SKM-1 treated with dmso at 0.1 percent for 144 hours (cell line): ENCODE data around the gene TKT.
A peak's percentile ranks its signal among the peaks of the same experiment; 100 is the strongest.

Experiments used
- DNase-seq: peaks from one replicate; lab custom pipeline; 2025; ENCODE audit not compliant: unreplicated experiment; lab: John Stamatoyannopoulos, UW

Gene TKT

DNA sequence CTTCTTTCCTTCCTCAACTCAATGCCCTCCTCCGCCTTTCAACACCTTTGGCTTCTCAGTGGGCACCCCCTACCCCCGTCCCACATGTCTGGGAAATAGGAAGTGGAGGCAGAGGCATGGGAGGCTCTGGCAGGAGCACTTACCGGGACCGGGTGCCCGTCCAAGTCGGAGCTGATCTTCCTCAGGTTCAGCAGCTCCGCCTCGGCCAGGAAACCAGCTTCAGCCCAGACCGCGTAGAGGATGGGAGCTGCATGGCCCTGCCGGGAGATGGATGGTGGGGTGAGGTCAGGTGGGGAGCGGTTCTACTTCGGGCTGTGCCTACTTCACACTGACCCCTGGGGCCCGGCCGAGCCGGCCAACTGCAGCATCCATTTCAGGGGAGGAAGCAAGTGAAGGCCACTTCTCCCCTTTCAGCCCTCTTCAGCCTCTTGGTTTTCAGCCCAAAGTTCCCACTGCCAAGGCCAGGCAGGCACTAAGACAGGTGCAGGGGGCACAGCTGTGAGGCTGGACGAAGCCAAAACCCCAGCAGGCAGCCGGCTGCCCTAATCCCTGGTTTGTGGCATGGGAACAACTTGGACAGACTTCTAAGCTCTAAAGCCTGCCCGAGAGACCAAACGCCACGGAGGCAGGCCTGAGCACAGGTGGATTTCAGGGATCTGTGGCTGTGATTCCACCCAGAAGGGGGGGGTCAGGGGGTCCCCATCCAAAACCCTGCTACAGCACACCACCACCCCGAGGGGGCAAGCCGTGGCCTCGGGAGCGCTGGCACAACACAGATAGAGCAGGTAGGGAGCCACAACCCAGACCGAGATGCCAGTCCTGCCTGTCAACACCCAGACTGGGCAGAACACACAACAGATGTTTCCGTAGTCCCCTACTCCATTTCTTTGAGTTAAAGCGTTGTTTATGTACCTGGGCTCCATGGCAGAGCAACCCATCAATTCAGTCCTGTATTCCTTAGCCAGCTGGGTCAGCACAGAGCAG is 14.5 kb downstream of the TKT start:
- no peak for DNase-seq

DNA sequence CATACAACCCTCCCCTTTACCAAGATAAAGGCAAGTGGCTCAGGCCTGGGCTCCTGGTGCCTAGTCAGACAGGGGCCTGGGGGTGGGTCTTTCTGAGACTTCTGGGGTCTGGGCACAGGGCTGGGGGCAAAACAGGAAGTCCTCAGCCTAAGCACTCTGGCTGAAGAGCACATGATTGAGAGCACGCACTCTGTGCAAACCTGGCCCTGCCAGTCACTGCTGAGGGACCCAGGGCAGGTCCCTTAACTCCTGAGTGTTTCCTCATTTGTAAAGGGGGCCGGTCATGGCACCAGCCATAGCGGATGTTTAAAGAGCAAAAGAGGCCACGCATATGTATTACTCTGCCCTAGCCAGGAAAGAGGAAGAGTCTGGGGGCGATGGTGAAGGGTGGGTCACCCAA is 16.0 kb downstream of the TKT start:
- no peak for DNase-seq

DNA sequence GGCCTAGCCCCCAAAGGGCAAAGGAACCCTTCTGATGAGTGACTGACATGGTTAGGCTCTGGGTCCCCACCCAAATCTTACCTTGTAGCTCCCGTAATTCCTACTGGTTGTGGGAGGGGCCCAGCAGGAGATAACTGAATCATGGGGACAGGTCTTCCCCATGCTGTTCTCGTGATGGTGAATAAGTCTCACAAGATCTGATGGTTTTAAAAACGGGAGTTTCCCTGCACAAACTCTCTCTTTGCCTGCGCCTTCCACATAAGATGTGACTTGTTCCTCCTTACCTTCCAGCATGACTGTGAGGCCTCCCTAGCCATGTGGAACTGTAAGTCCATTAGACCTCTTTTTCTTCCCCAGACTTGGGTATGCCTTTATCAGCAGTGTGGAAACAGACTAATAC is 16.9 kb downstream of the TKT start:
- DNase-seq = no peak

DNA sequence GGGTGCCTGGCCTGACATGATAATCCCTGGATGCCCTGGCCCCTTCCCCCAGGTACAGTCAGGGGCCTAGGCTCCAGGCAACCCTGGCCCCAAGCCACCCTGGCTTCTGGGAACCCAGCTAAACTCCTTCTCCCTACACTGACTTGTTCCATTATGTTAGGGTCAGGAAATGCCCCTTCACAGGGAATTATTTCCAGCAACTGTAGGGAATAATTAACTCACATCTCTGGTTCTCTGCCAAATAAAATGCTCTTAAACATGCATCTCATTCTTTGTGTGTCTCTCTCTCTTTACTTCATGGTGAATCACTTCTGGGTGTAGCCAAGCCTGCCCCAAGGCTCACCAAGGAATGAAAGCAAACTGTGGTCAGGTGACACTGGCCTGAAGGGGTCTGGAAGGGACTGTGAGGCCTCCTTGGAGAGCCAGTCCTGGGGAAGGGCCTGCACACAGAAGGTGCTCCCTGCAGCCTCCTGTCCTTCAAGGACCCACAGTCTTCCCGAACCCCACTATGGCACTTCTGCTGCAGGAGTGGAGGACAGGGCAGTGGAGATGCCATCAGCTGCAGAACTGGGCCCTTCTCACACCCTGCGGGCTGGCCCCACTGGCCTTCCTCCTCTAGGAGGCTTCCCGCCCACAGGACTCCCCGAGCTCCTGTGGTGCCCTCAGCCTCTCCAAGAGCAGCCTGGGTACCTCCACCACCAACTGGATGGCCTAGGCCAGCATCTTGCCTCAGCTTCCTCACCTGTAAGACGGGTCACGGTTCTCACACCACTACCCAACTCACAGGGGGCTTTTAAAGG is 17.6 kb downstream of the TKT start:
- DNase-seq = no peak

DNA sequence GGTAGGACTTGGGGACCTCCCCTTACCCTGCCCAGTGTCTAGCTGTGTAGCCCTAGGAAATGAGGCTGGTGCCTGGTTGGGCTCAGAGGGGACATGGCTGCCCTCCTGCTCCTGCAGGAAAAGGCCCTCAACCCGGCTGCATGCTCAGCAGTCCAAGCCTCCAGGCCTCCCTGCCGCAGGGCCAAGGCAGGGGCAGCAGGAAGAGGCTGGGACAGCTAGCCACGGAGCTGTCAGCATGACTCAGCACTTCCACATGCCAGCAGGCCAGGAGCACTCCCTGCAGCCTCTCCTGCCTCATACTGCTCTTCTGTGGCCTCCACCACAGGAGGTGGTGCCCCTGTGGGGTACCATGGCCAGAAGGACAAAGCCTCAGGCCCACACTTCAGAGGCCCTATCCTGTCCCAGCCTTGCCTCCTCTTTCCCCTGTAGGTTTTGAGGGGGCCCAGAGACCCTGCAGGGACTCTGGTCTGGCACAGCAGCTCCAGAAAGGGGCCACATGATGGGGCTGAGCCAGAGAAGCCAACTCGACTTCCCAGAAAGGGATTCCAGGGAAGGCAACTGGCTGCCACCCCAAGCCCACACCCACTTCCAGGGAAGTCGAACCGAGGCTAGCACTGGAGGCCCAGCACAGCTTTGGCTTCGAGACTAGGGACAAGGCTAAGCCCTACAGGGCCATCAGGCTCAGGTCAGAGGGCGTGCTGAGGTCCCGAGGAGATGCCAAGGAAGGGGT is 19.5 kb downstream of the TKT start:
- peak; percentile 59 for DNase-seq

DNA sequence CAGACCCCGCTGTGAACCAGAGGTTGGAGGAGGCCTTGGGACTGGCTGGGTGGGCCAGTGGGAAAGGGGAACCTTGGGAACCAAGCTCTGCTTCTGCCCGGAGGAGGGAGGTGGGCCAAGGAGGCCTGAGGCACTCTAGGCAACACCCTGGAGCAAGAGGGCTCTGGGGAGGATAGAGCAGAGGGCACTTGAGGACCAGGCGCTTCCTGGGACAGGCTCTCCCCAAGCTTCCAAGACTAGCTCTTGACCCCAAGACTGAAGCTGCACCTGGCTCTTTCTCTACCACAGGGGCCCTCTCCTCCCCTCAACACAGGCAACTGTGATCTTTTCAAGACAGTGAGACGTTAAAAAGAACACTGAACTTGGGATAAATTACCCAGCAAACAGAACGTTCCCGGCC is 20.3 kb downstream of the TKT start:
- DNase-seq = no peak

DNA sequence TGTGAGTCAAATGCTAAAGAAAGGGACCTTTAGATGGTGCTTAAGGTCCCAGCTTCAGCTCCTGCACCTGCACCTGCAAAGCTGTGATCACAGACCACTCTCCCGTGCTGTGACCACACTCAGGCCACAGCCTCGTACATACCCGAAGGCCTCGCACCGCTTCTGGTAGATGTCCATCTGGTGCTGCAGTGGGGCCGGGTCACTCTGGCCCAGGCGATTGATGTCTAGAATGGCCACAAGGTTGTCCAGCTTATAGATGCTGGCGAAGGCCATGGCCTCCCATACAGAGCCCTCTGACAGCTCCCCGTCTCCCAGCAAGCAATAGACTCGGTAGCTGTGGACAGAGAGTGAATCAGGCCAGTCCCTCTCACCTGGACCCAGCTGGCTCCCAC is 21.0 kb downstream of the TKT start:
- DNase-seq = no peak

DNA sequence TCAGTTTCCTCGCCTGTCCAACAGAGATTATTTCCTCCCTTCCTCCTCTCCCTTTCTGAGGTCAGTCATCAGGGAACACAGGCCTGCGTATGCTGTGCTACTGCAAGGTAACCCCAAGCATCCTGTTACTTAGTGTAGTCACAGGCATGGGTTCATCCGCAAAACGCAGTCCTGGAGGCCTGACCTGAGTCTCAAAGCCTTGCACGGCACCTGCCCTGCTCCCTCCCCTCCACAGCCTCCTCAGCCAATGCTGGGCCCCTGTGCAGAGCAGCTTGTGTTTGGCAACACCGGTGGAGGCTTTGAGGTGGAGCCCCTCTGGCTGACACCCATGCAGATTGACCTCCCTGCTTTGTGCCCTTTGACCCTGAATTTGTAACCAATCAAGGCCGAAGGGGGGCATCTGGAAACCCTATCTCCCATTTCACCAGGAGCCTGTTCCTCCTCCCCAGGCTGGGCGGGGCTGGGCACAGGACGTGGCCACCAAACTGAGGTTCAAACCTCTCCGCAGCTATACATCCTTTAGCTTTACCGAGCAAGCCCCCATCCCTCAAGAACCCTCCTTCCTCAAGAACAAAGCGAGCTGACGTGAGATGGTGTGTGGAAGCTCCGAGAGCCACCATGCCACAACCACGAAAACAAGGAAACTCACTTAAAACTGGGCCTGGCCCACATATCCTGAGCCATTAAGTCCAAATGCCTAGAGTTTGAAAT is 21.5 kb downstream of the TKT start:
- no peak for DNase-seq

DNA sequence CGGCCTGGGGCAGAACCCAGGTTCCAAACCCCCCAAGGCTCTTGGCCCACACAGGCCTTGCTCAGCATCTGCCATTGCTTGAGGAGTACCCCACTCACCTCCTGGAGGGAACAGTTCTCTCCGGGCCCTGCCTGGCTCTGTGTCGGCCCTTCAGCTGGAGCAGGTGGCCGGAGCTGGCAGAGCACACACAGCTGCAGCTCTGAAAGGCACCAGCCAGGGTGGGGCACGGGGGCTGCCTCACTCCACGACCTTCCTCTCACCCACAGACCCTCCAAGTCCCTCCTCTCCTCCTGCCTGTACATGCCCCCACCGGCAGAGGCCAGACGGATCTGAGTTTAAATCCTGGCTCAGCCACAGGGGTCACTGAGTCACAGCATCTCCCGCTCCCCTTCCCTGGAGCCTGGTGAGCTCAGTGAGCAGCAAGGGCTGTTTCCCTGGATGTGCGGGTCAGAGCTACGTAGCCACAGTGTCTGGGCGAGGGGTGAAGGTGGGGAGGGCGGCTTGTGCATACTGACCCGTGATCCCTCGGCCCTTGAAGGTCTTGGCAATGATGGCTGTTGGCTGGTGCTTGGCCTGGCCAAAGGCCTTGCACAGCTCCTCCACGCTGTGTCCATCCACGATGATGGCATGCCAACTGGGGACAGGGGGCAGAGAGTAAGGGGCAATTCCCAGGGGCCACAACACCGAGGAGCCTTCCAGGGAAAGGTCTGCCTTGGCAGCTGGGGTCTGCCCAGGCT is 23.0 kb downstream of the TKT start:
- DNase-seq = no peak

DNA sequence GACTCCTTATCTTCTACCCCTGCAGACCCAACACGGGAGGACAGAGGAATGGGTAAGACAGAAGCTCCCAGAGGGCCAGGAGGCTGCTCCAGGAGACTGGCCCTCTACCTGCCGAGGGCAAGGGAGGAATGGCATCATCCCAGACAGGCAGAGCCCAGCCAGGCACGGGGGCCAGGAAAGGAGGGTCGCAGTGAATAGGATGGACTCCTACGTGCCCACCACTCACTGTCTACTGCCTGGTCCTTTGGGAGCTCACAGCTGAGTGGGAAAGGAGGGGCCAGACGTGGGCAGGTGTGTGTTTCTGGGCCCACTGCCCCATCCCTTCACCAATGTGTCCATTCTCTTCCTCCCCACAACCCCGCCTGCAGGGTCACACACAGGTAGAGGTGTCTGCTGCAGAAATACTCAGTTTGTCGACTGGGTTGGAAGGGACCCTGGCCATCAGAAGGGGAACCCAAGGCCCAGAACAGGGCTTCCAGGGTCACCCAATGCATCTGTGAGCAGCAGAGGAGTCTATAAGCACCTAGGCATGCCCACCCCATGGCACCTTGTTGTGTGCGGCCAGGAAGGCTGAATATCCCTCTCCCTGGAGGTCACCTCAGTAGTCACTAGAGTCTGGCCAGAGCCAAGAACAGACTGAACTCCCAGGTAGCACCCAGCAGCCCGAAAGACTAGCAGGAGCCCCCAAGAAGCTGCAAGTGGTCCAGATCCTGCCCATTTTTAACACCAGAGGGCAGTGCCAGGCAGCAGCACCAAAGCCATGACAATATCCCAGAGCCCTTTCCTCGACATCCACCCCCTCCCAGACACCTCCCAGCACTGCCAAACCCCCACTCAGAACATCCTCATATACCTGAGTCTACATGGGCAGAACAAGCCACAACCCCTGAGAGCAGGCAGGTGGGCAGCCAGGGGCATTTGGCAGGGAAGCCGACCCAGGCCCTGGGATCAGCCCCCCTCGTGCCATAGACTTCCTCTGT is 24.0 kb downstream of the TKT start:
- no peak for DNase-seq

DNA sequence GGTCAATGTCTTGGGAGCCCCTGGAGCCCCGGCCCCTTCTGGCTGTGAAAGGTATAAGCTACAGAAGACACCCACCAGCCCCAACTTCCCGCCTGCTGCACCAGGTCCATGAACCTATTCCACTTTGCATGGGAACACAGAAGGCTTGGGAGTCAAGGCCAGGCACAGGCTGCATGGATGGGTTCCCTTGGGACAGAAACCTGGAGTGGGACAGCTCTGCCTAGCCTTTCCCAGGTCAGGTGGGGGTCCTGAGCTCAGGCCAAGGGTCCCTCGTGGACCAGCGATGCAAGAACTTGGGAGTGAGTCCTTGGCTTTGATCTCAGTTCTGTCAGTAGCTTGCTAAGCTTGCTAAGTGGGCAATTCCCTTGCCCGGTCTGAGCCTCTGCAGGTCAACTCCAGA is 25.0 kb downstream of the TKT start:
- DNase-seq = no peak

DNA sequence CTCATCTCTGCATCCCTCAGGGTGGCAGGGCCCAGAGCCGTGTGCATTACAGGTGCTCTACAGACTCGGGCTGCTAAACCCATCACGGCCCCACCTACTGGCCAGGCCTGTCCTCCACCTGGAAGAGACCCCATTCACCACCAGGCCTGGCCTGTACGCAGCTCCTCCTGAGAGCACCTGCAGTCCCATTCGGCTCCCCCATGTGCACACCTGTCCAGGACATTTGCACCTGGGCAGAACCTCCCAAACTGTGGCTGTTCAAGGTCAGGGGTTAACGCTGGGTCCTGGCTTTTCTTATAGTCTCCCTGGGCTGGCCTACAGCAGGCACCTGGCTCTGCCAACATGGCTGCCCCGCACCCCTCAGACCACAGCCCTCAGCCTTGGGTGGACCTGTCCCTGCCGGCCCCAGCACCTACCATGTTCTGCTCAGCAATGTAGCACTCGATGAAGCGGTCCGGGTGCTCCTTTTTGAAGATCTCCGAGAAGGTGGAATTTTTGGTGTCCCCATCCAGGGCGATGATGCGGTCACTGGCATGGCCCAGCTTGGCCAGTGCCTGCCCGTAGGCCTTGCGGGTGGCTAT is 25.7 kb downstream of the TKT start:
- no peak for DNase-seq

DNA sequence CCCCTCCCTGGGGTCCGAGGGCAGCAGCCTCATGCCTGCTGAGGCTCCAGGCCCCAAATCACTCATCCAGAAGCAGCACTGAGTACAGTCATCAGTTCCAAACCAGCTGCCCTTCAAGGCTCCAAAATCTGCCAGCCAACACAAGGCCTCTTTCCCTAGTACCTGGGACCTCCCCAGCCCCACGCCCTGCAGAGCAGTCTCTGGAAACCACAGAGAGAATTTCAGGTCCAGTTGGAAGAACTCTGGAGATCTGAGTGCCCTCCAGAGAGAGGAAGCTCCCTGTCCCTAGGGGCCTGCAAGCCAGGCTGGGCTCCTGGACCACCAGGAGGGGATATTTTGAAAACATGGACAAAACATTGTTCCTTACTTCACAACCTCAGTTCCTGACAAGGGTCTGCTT is 26.2 kb downstream of the TKT start:
- DNase-seq = no peak

DNA sequence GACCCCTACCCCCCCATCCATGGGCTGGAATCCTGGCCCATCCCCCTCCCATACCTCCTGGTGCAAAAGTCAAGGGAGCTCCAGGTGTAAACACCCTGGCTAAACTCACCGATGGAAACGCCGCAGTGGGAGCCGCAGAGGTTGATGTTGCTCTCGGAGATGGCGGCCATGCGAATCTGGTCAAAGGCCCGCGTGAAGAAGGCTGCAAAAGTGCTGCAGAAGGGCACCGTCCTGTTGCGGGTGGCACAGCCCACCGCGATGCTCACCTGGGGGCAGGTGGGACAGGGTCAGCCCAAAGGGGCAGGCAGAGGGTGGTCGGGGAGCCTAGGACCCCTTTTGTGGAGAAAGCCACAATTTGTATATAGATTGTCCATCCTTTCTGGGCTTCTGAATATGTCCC is 26.7 kb downstream of the TKT start:
- no peak for DNase-seq

DNA sequence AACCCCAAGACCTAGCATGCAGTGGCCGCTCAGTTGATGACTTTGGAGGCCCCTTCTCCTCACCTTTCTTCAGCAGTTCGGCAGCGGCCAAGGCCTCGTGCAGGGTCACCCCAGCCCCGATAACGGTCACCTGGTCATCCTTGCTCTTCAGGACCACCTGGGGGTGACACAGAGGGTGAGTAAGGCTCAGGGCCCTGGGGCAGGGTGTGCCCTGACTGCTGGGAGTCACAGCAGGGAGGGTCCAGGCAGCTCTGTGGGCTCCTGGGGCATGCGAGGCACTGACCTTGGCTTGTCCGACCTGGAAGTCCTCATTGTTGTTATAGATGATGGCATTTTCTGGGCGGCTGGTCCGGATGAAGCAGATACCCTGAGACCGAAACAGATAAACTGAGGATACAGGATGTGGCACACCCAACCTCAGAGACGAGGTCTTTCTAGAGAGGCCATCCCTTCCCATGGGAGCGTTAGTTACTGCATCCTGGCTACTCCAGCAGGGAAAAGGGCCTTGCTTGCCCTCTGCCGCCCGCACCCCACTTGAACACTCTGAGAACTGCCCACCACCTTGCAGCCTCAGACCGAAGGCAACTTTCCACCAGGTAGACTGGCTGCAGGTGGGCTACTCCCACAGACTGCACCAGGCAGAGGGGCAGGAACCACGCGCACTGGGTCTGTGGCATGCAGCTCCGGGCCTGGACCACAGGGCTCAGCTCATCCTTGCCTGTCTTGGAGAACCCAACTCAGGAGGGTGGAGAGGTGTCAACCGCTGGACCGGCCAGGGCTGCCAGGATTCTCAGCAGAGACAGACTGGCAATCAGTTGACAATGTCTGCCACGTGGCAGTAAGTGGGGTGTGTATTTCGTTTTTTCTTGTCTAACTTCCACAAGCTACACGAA is 27.6 kb downstream of the TKT start:
- no peak for DNase-seq

DNA sequence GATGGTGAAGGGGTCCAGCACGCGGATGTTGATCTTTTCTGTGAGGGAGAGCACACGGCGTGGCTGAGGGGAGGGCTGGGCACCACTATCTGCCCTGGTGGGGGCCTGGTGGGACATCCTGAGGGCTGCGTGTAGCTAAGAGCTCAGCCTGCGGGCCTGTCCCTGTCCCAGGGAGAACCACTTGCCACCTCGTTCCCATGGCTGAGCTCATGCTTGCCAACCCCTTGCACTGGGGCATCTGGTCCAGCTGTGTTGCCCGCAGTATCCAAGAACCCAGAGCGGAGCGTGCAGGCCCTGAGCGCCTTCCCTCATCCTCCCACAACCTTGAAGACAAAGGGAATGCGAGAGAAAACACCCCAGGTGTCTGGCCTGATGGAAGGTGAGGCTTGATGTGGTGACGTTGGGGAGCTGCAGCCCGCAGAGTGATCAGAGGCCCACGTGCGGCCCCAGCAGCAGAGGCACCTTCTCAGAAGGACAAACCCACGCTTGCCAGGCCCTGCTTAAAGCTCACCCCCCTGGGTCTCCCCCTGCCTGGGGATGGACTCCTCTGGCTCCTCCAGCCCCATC is 28.9 kb downstream of the TKT start:
- DNase-seq = no peak

DNA sequence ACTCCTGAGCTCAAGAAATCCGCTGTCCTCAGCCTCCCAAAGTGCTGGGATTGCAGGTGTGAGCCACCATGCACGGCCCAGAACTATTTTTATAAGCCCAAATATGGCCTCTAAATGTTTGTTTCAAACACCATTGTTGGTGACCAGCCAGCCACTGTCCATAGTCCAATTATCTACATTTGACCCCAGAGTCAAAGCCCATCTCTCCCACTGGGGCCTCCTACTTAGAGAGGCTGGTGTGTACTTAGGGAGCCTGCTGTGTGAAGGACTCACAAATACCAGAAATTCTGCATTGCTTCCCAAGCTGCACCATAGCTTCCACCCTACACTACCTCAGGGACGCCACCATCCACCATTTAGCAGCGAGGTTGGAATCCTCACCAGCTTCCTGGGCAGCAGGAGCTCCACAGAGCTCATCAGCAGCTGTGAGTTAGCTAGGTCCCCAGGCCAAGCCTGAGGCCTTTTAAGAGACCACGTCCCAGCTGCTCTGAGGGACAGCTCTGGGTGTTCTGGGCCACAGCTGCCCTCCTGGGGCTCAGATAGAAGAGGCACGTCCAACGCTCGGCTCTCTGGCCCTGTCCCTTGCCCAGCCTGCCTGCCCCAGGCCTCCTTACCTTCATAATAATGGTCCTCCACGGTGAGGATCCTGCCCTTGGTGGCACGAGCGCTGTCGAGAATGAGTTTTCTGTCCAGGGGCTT is 29.5 kb downstream of the TKT start:
- no peak for DNase-seq
